GM18508 (cell line): ENCODE measurements around the gene ADAMTS3.
"Not testable (repeated sequence)": the region's sequence is repeated elsewhere in the genome, so short reads cannot be mapped to it uniquely, and the experiment has no call there.

ENCODE experiments used
- ATAC-seq: cut with Tn5 transposase; IDR thresholded peaks from one replicate; pipeline ENCODE4 v1.9.1; 2021; ENCODE audit warnings: moderate number of reproducible peaks; ENCODE audit not compliant: insufficient read depth, unreplicated experiment

The ADAMTS3 gene

GRCh38 chr4:72553540-72554337, 15.3 kb downstream of the ADAMTS3 start:
- no peak for ATAC-seq

- ATAC-seq: no peak
Measured at GRCh38 chr4:72552447-72552846, 16.6 kb downstream of the ADAMTS3 start.

- no peak for ATAC-seq
Measured at GRCh38 chr4:72546456-72546855, 22.6 kb downstream of the ADAMTS3 start.

GRCh38 chr4:72540694-72541093, 28.3 kb downstream of the ADAMTS3 start:
- not testable (repeated sequence) for ATAC-seq

GRCh38 chr4:72538006-72538405, 31.0 kb downstream of the ADAMTS3 start:
- no peak for ATAC-seq

GRCh38 chr4:72536443-72536842, 32.6 kb downstream of the ADAMTS3 start:
- ATAC-seq: no peak

GRCh38 chr4:72531768-72532290, 37.2 kb downstream of the ADAMTS3 start:
- ATAC-seq: no peak

- no peak for ATAC-seq
Measured at GRCh38 chr4:72531322-72531721, 37.7 kb downstream of the ADAMTS3 start.

- ATAC-seq: no peak
Measured at GRCh38 chr4:72529148-72529822, 39.7 kb downstream of the ADAMTS3 start.

GRCh38 chr4:72527038-72527646, 41.9 kb downstream of the ADAMTS3 start:
- no peak for ATAC-seq

GRCh38 chr4:72525938-72526337, 43.1 kb downstream of the ADAMTS3 start:
- no peak for ATAC-seq

GRCh38 chr4:72522440-72522839, 46.6 kb downstream of the ADAMTS3 start:
- ATAC-seq: no peak

- no peak for ATAC-seq
Measured at GRCh38 chr4:72513227-72513626, 55.8 kb downstream of the ADAMTS3 start.

- no peak for ATAC-seq
Measured at GRCh38 chr4:72507860-72508419, 61.1 kb downstream of the ADAMTS3 start.

- ATAC-seq: no peak
Measured at GRCh38 chr4:72507167-72507566, 61.9 kb downstream of the ADAMTS3 start.

- ATAC-seq: no peak
Measured at GRCh38 chr4:72505314-72505744, 63.7 kb downstream of the ADAMTS3 start.

- ATAC-seq: no peak
Measured at GRCh38 chr4:72500214-72500613, 68.8 kb downstream of the ADAMTS3 start.

GRCh38 chr4:72496119-72496518, 72.9 kb downstream of the ADAMTS3 start:
- no peak for ATAC-seq

- ATAC-seq: no peak
Measured at GRCh38 chr4:72494156-72494555, 74.9 kb downstream of the ADAMTS3 start.

GRCh38 chr4:72489267-72489666, 79.8 kb downstream of the ADAMTS3 start:
- no peak for ATAC-seq

- ATAC-seq: no peak
Measured at GRCh38 chr4:72486991-72487390, 82.0 kb downstream of the ADAMTS3 start.
